ENCODE data around the gene FLNA.
A peak's percentile ranks its signal among the peaks of the same experiment; 100 is the strongest.
"Not testable (repeated sequence)": the region's sequence is repeated elsewhere in the genome, so short reads cannot be mapped to it uniquely, and the experiment has no call there.

The FLNA gene

GRCh38 chrX:154308108-154308946 lies 66.1 kb downstream of the FLNA start:
- peak; percentile 37 for DNase-seq (ENCODE audit: low spot score)

- DNase-seq (ENCODE audit: low spot score): peak; percentile 27
Measured at GRCh38 chrX:154307202-154307601, 67.2 kb downstream of the FLNA start.

- no peak for DNase-seq (ENCODE audit: low spot score)
Measured at GRCh38 chrX:154305541-154306205, 68.8 kb downstream of the FLNA start.

GRCh38 chrX:154304846-154305245 lies 69.6 kb downstream of the FLNA start:
- no peak for DNase-seq (ENCODE audit: low spot score)

GRCh38 chrX:154303476-154303875 lies 71.0 kb downstream of the FLNA start:
- DNase-seq (ENCODE audit: low spot score): no peak

- DNase-seq (ENCODE audit: low spot score): not testable (repeated sequence)
Measured at GRCh38 chrX:154302998-154303397, 71.4 kb downstream of the FLNA start.

GRCh38 chrX:154300816-154301215 lies 73.6 kb downstream of the FLNA start:
- DNase-seq (ENCODE audit: low spot score): no peak

Data from pons (tissue), 1 donor.